Effector CD8-positive, alpha-beta T cell (primary cell): ENCODE data around the gene TTLL9.

ENCODE experiments used
- DNase-seq: peaks from one replicate; lab custom pipeline; 2025; lab: John Stamatoyannopoulos, UW

Gene TTLL9

GRCh38 chr20:31836853-31837608, 33.4 kb upstream of the TTLL9 start:
- no peak for DNase-seq

- DNase-seq = no peak
These were observed 32.5 kb upstream of the TTLL9 start for GRCh38 chr20:31837896-31838397.

GRCh38 chr20:31838646-31839292, 31.7 kb upstream of the TTLL9 start:
- no peak for DNase-seq

GRCh38 chr20:31839782-31840487, 30.5 kb upstream of the TTLL9 start:
- no peak for DNase-seq

- DNase-seq = no peak
These were observed 29.3 kb upstream of the TTLL9 start for GRCh38 chr20:31840906-31841816.

- DNase-seq = no peak
These were observed 28.5 kb upstream of the TTLL9 start for GRCh38 chr20:31841928-31842327.

- no peak for DNase-seq
These were observed 27.8 kb upstream of the TTLL9 start for GRCh38 chr20:31842471-31843157.

- DNase-seq = no peak
These were observed 27.1 kb upstream of the TTLL9 start for GRCh38 chr20:31843288-31843687.

- no peak for DNase-seq
These were observed 26.6 kb upstream of the TTLL9 start for GRCh38 chr20:31843881-31844280.

- no peak for DNase-seq
These were observed 25.6 kb upstream of the TTLL9 start for GRCh38 chr20:31844737-31845299.

GRCh38 chr20:31845300-31845863, 25.1 kb upstream of the TTLL9 start, which contains the start of gene FOXS1:
TSS of gene FOXS1 (minus strand) at chr20:31845604. CDS start at chr20:31845542, 62 bp downstream.
- no peak for DNase-seq

- DNase-seq = no peak
These were observed 23.7 kb upstream of the TTLL9 start for GRCh38 chr20:31846793-31847138.

- DNase-seq = no peak
These were observed 22.1 kb upstream of the TTLL9 start for GRCh38 chr20:31848088-31848999.

- no peak for DNase-seq
These were observed 21.0 kb upstream of the TTLL9 start for GRCh38 chr20:31849306-31849930.

GRCh38 chr20:31851240-31851955, 19.0 kb upstream of the TTLL9 start:
- DNase-seq = no peak

- no peak for DNase-seq
These were observed 17.0 kb upstream of the TTLL9 start for GRCh38 chr20:31853481-31853880.

GRCh38 chr20:31856516-31856915, 13.9 kb upstream of the TTLL9 start:
- DNase-seq = no peak
